Measurements from ENCODE around the gene AKAP9.
"Not testable (repeated sequence)": the region's sequence is repeated elsewhere in the genome, so short reads cannot be mapped to it uniquely, and the experiment has no call there.

AKAP9 gene

DNA sequence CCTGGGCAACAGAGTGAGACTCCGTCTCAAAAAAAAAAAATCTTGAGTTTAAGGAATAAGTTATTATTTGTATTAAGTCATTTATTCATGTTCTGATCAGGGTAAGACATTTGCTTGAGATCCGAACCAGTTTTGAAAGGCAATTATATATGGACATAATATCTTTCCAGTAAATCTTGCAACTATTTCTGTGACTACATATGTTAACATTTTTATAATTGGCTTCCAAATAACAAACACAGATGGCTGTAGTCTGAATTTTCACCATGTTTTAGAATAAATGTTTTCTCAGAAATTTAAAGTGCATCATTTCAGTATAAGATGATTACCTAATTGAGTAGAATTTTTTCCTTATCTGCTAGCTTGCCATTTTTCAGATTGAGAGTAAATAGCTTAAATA lies 21.2 kb downstream of the AKAP9 start:
- TF ChIP-seq, protein P1, sequence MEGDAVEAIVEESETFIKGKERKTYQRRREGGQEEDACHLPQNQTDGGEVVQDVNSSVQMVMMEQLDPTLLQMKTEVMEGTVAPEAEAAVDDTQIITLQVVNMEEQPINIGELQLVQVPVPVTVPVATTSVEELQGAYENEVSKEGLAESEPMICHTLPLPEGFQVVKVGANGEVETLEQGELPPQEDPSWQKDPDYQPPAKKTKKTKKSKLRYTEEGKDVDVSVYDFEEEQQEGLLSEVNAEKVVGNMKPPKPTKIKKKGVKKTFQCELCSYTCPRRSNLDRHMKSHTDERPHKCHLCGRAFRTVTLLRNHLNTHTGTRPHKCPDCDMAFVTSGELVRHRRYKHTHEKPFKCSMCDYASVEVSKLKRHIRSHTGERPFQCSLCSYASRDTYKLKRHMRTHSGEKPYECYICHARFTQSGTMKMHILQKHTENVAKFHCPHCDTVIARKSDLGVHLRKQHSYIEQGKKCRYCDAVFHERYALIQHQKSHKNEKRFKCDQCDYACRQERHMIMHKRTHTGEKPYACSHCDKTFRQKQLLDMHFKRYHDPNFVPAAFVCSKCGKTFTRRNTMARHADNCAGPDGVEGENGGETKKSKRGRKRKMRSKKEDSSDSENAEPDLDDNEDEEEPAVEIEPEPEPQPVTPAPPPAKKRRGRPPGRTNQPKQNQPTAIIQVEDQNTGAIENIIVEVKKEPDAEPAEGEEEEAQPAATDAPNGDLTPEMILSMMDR (IDR thresholded peaks at IDR 0.05; ENCODE audit: low read depth, low read length), result no peak
- no peak for DNase-seq (ENCODE audit: extremely low read depth, low read depth)

- TF ChIP-seq, protein P1 (IDR thresholded peaks at IDR 0.05; ENCODE audit: low read depth, low read length), result no peak
- no peak for DNase-seq (ENCODE audit: extremely low read depth, low read depth)
Observed at GRCh38 chr7:91962419-91962818, 21.8 kb downstream of the AKAP9 start.

DNA sequence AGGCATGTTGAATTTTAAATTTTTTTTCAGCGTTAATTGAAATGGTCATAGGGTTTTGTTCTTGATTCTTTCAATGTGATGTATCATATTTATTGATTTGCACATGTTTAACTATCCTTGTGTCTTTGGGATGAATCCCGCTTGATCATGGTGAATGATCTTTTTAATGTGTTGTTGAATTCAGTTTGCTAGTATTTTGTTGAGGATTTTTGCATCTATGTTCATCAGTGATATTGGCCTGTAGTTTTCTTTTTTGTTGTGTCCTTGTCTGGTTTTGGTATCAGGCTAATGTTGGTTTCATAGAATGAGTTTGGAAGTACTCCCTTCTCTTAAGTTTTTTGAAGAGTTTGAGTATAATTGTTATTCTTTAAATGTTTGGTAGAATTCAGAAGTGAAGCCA lies 26.9 kb downstream of the AKAP9 start:
- DNase-seq (ENCODE audit: extremely low read depth, low read depth), result not testable (repeated sequence)

DNA sequence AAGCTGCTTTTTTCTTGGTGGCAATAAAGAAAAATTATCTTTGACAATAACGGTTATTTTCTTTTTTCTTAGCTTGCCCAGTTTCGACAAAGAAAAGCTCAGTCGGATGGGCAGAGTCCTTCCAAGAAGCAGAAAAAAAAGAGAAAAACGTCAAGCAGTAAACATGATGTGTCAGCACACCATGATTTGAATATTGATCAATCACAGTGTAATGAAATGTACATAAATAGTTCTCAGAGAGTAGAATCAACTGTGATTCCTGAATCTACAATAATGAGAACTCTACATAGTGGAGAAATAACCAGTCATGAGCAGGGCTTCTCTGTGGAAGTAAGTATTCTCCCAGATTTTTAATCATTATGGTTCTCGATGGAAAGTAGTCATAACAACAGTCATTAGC lies 33.0 kb downstream of the AKAP9 start:
- DNase-seq (ENCODE audit: extremely low read depth, low read depth), result no peak

GRCh38 chr7:91974066-91974465 lies 33.4 kb downstream of the AKAP9 start:
- TF ChIP-seq, protein P1 (IDR thresholded peaks at IDR 0.05; ENCODE audit: low read depth, low read length), result no peak
- no peak for DNase-seq (ENCODE audit: extremely low read depth, low read depth)

More for the DNA sequence above, 33.0 kb downstream of the AKAP9 start:
- TF ChIP-seq, protein P1 (IDR thresholded peaks at IDR 0.05; ENCODE audit: low read depth, low read length), result no peak

GRCh38 chr7:91976743-91977142 lies 36.1 kb downstream of the AKAP9 start:
- DNase-seq (ENCODE audit: extremely low read depth, low read depth), result no peak
- TF ChIP-seq, protein P1 (IDR thresholded peaks at IDR 0.05; ENCODE audit: low read depth, low read length), result no peak

GRCh38 chr7:91979590-91979989 lies 38.9 kb downstream of the AKAP9 start:
- TF ChIP-seq, protein P1 (IDR thresholded peaks at IDR 0.05; ENCODE audit: low read depth, low read length), result no peak
- DNase-seq (ENCODE audit: extremely low read depth, low read depth), result no peak

- not testable (repeated sequence) for DNase-seq (ENCODE audit: extremely low read depth, low read depth)
Observed at GRCh38 chr7:91982352-91982751, 41.7 kb downstream of the AKAP9 start.

GRCh38 chr7:91988213-91988612 lies 47.6 kb downstream of the AKAP9 start:
- DNase-seq (ENCODE audit: extremely low read depth, low read depth), result no peak
- TF ChIP-seq, protein P1 (IDR thresholded peaks at IDR 0.05; ENCODE audit: low read depth, low read length), result no peak
